Skeletal muscle satellite cell (primary cell): ENCODE data around the gene BIRC7.

ENCODE experiments used
- H3K27me3 ChIP-seq: 2 replicates; pipeline ENCODE4 v1.7.0; 2013; ENCODE audit warnings: low read length; ENCODE audit not compliant: control insufficient read depth, insufficient read depth
- H3K36me3 ChIP-seq: 2 replicates; pipeline ENCODE4 v1.7.0; 2013; ENCODE audit warnings: mild to moderate bottlenecking, control low read depth, low read length; ENCODE audit not compliant: insufficient read depth
- H3K4me1 ChIP-seq: 2 replicates; pipeline ENCODE4 v1.7.0; 2013; ENCODE audit warnings: low read length; ENCODE audit not compliant: control insufficient read depth, insufficient read depth
- H3K4me2 ChIP-seq: 2 replicates; pipeline ENCODE4 v1.7.0; 2013; ENCODE audit warnings: mild to moderate bottlenecking, low read length
- H3K4me3 ChIP-seq: 2 replicates; pipeline ENCODE4 v1.7.0; 2013; ENCODE audit warnings: low read length
- H3K9ac ChIP-seq: 2 replicates; pipeline ENCODE4 v1.7.0; 2013; ENCODE audit warnings: mild to moderate bottlenecking, low read depth, low read length, moderate library complexity
- H3K9me3 ChIP-seq: replicated peaks from 2 replicates; pipeline ENCODE4 v1.7.0; 2013; ENCODE audit warnings: mild to moderate bottlenecking, control low read depth, low read length

The BIRC7 gene

DNA sequence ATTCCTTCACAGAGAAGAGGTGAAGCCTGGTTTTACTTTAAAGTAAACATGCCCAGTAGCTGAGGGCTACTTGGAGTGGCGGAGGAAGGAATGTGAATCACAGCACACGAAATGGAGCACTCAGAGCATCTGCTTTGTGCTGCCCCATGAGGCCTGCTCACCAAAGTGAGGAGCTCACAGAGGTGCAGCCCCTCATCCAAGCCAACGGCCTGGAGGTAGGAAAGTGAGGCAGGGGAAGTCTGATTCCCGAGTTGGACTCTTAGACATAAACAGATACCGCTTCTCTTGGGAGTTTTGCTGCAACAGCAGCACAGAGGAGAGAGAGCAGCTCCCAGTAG is 23.3 kb upstream of the BIRC7 start:
- Histone ChIP-seq H3K4me1 (peaks cover 24% of the 10 kb centered on the region), H3K4me2 (no peak overlapping the region), H3K27me3 (no peaks in the 10 kb centered on the region), H3K9ac (no peak overlapping the region), H3K4me3 (no peak overlapping the region), H3K9me3 (no peaks in the 10 kb centered on the region), H3K36me3 (peaks cover 68% of the 10 kb centered on the region)

DNA sequence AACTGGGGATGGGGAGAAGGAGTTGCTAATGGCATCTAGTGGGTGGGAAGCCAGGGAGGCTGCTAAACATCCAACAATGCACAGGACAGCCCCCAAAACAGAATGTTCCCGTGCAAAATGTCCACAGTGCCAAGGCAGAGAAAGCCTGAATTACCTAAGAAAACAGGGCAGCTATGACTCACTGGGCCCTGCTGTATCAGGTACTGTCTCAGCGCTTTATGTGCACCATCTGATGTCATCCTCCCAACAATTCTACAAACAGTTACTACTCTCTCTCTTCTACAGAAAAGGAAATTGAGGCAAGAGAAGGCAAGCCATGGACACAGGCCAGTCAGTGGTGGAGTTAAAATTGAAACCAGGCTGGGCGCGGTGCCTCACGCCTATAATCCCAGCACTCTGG is 22.9 kb upstream of the BIRC7 start:
- H3K27me3 ChIP-seq = no peaks in the 10 kb centered on the region
- no peak overlapping the region for H3K4me2 ChIP-seq
- H3K9me3 ChIP-seq = no peaks in the 10 kb centered on the region
- H3K4me1 ChIP-seq = peaks cover 22% of the 10 kb centered on the region
- peaks cover 64% of the 10 kb centered on the region for H3K36me3 ChIP-seq
- H3K9ac ChIP-seq = no peak overlapping the region
- H3K4me3 ChIP-seq = no peak overlapping the region

DNA sequence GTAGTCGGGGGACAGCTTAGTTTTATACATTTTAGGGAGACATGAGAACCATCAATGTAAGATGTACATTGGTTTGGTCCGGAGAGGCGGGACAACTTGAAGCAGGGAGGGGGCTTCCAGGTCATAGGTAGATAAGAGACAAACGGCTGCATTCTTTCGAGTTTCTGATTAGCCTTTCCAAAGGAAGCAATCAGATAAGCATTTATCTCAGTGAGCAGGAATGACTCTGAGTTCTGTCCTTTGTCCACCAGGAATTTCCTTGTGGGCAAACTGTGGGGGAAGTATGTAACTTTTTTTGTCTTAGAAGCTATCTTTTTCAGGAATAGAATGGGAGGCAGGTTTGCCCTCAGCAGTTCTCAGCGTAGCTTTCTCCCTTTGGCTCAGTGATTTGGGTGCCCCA is 21.2 kb upstream of the BIRC7 start:
- Histone ChIP-seq H3K4me1 (peaks cover 22% of the 10 kb centered on the region), H3K4me3 (peak overlapping the region; percentile 82), H3K36me3 (peaks cover 47% of the 10 kb centered on the region)

DNA sequence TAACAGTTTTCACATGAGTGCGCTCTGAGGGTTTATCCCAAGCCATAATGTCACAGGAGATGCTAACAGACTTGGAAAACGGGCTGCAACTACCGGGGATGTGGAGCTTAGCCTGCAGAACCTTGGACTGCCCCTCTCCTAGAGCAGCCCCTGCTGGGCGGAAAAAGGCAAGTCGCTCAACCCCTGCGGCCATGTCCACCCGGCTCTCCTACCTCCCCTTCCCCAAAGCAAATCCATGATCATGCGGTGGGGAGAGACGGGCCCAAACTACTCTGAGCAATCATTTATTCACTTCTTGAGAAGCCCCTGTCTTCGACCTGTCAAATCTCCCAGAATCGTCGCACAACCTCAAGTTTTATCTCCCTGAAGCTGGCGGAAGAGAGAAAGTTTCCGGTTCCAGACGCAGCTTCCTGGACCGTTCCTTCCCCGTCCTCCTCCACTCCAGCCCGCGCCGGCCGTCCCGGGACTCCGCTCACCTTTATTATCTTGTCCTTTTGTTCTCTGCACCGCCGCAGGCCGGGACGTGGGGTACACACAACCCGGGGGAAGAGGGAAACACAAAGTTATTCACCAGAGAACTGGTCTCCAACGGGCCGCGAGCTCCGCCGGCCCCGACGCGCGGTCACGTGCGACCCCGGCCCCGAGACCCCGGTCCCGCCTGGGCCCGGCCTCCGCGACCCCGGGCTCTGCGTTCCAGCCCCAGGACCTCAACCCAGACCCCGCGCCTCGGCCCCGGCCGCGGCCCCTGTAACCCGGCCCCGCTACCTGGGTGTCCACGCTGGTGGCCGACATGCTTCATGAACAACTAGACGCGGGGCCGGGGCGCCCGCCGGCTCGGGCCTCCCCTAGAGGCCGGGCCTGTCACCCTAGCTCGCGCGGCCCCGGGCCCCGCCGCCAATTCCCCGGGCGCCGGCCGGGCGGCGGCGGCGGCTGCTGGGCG is 20.3 kb upstream of the BIRC7 start:
- H3K9ac ChIP-seq = peak overlapping the region; percentile 88
- peaks cover 22% of the 10 kb centered on the region for H3K4me1 ChIP-seq

More for the DNA sequence above, 21.2 kb upstream of the BIRC7 start:
- H3K4me2 ChIP-seq = peak overlapping the region; percentile 100
- peaks cover 6% of the 10 kb centered on the region for H3K27me3 ChIP-seq
- no peaks in the 10 kb centered on the region for H3K9me3 ChIP-seq
- H3K9ac ChIP-seq = peak overlapping the region; percentile 88

DNA sequence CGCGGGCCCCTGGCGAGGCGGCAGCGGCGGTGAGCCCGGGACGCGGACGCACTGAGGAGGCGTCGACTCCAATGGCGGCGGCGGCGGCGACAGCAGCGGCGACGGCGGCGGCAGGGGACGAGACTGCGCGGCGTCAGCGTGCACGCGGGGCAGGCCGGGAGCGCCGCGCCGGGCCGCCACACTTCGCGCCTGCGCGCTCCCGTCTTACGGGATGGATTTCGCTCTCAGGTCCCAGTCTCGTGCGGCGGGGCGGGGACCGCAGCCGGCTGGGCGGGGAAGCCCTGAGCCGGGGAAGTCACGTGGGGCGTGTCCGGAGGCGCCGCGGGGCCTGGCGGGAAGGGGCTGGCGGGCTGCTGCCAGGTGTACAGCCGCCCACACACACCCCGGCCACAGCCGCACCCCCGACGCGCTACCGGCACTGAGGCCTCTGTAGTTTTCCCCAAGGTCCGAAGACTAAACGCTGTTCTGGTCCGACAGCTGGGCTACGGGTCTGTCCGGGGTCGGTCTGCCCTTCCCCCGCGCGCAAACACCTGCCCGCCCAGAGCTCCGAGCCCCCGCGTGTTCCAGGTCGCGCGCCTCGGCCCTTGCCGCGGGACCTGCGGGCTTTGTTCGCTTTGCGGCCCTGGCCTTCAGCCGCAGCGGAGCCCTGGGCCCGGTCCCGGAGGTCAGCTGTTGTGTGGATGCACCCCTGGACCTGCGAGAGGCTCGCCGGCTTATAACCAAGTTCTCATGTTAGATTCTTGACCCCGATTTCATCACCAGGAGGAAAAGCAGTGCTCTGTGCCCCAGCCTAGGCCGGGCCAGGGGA is 19.5 kb upstream of the BIRC7 start, which contains the start of gene YTHDF1:
TSS of gene YTHDF1 (minus strand) at position 91 of the 808 bp plus-strand sequence. CDS start 239 bp downstream, outside the sequence.
- H3K4me1 ChIP-seq = peaks cover 22% of the 10 kb centered on the region
- peak within 1 kb of the TSS; percentile 100 for H3K4me2 ChIP-seq
- no peaks in the 10 kb centered on the region for H3K9me3 ChIP-seq
- peaks cover 21% of the 10 kb centered on the region for H3K27me3 ChIP-seq
- H3K36me3 ChIP-seq = peaks cover 33% of the 10 kb centered on the region
- peak within 1 kb of the TSS; percentile 88 for H3K9ac ChIP-seq
- peak within 1 kb of the TSS; percentile 82 for H3K4me3 ChIP-seq

More for the DNA sequence above, 20.3 kb upstream of the BIRC7 start:
- H3K9me3 ChIP-seq = no peaks in the 10 kb centered on the region
- peaks cover 13% of the 10 kb centered on the region for H3K27me3 ChIP-seq
- H3K4me3 ChIP-seq = peak overlapping the region; percentile 82
- H3K4me2 ChIP-seq = peak overlapping the region; percentile 100
- H3K36me3 ChIP-seq = peaks cover 39% of the 10 kb centered on the region

DNA sequence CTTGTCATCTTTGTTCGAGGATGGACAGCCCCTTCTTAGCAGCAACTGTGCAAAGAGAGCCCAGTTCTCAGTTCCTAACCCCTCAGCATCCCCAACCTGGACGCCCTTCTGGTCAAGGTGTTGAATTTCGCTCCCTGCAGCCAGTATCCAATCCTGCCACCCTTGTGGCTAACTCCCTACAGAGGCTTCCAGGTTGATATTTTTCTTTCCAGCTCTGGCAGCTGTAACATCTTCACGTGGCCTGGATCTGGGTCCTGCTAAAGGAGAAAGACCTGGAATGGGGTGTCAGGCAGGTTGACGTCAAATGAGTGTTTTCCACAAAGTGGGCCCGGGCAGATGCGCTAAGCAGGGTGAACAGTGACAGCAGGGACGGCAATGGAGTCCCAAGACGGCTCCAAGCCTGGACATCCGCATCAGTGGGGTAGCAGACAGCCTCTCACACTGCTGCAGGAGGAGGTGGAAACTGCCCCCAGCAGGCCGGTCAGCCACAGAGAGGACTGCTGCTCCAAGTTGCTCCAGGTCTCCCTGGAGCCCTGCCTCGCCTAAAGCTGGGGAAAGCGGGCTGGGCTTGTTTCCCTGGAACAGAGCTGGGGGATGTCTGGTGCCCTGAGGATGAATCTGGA is 18.7 kb upstream of the BIRC7 start:
- Histone ChIP-seq H3K27me3 (peaks cover 28% of the 10 kb centered on the region), H3K36me3 (peaks cover 27% of the 10 kb centered on the region), H3K9me3 (no peaks in the 10 kb centered on the region), H3K4me3 (peak overlapping the region; percentile 82), H3K4me2 (peak overlapping the region; percentile 100), H3K4me1 (peaks cover 22% of the 10 kb centered on the region), H3K9ac (peak overlapping the region; percentile 88)

DNA sequence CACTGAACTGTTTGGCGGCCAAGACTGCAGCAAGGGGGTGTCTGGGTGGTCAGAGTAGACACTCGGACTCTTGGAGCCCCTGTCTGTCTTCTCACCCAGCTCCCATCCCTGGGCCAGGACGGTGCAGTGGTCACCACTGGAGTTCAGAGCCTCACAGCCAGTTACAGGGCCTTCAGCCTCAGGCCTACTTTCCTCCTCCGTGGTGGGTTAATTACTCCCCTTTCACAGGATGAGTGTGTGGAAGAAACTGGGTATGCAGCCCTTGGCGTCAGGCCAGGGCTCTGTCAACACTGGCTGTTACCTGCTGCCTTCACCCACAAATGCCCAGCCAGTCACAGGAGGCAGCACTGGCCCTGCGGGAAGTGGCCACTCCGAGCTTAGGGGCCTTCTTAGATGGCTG is 18.0 kb upstream of the BIRC7 start:
- Histone ChIP-seq H3K27me3 (peaks cover 29% of the 10 kb centered on the region), H3K4me3 (no peak overlapping the region), H3K4me1 (peaks cover 19% of the 10 kb centered on the region), H3K9ac (no peak overlapping the region), H3K9me3 (no peaks in the 10 kb centered on the region), H3K4me2 (no peak overlapping the region), H3K36me3 (peaks cover 20% of the 10 kb centered on the region)

DNA sequence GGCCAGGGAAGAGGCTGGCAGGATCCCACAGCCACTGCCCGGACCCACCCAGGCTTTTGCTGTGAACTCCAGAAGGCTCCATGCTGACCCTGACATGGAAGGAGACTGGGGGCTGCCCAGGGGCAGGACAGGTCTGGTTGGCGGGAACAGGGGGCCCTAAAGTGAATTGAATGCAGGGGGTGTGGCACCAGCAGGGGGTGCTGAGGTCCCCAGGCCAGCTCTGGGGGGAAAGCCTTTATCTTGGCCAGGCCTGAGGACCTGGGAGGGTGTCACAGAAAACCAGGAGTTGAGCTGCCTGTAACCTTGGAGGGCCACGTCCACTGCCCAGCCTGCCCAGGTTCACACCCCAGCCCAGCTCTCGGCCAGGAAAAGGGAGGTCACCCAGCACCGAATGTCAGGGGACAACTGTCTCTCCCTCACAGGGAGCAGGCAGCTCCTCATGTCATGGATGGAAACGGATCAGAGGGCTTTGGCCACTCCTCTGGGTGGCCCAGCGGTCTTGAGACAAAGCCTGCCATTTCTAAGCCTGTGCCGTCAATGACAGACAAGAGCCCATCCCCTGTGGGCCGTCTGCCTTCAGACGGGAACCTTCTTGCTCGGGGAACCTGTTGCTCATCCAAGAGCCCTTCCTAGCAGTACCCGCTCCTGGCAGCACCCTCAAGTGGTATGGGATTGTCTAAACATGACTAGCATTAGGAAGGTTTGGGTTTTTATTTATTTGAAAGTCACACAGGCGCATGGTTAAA is 16.8 kb upstream of the BIRC7 start:
- peaks cover 16% of the 10 kb centered on the region for H3K4me1 ChIP-seq
- no peak overlapping the region for H3K4me3 ChIP-seq
- no peak overlapping the region for H3K9ac ChIP-seq
- peaks cover 31% of the 10 kb centered on the region for H3K27me3 ChIP-seq
- peaks cover 9% of the 10 kb centered on the region for H3K36me3 ChIP-seq
- no peaks in the 10 kb centered on the region for H3K9me3 ChIP-seq
- H3K4me2 ChIP-seq = no peak overlapping the region

DNA sequence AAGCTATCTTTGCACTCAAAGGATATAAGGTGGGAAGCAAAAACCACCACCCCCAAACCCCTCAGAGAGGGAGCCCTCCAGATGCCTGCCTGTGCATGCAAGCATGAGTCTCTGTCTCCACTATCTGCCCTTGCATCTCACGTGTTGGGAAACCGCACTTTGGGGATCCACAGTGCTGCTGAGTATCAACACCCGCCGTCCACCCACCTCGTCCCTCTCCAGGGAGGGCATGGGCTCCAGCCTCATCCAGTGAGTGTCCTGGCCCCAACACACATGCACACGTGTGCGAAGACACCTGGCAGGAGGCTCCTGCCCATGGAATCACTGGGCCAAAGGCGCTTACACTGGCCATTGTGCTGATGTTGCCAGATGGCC is 16.3 kb upstream of the BIRC7 start:
- Histone ChIP-seq H3K9ac (no peak overlapping the region), H3K36me3 (peaks cover 3% of the 10 kb centered on the region), H3K9me3 (no peaks in the 10 kb centered on the region), H3K4me1 (peaks cover 15% of the 10 kb centered on the region), H3K27me3 (peaks cover 36% of the 10 kb centered on the region), H3K4me3 (no peak overlapping the region), H3K4me2 (no peak overlapping the region)

DNA sequence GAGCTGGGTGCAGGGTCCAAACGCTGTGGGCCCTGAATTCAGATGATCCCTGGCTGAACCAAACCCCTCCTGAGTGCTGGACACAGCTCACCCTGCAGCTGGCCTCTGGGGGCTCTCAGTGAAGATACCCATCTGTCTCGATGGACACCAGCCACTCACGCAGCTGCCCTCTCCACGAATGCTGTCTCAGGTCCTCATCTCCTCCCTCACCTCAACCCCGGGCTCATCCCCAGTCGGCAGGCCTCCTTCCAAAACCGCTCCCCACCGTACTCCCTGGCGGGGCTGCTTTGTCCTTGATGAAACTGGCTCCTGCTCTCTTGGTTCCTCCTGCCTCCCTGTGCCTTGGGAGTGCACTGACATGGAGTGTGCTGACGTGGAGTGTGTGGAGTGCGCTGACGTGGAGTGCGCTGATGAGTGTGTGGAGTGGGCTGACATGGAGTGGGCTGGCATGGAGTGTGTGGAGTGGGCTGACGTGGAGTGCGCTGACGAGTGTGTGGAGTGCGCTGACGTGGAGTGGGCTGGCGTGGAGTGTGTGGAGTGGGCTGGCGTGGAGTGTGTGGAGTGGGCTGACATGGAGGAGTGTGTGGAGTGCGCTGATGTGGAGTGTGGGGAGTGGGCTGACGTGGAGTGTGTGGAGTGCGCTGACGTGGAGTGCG is 15.7 kb upstream of the BIRC7 start:
- Histone ChIP-seq H3K9ac (no peak overlapping the region), H3K27me3 (peaks cover 36% of the 10 kb centered on the region), H3K4me3 (no peak overlapping the region), H3K36me3 (no peaks in the 10 kb centered on the region), H3K9me3 (no peaks in the 10 kb centered on the region), H3K4me1 (peaks cover 9% of the 10 kb centered on the region), H3K4me2 (no peak overlapping the region)
